Stimulated activated CD8-positive, alpha-beta memory T cell treated with anti-CD3 and anti-CD28 coated beads, Interleukin-12 subunit alpha, Interleukin-12 subunit beta, amount 100 ng/mL, for 1 hour (primary cell): ENCODE measurements around the gene ZNF48.

Experiments used
- DNase-seq: peaks from one replicate; pipeline ENCODE4 v3.0.0-alpha.2; 2020; ENCODE audit warnings: low read depth

ZNF48 gene

GRCh38 chr16:30407804-30408534, 12.7 kb downstream of the ZNF48 start:
- no peak for DNase-seq

GRCh38 chr16:30409125-30410060, 14.2 kb downstream of the ZNF48 start:
- DNase-seq: peak; percentile 92

GRCh38 chr16:30413112-30413806, 18.0 kb downstream of the ZNF48 start:
- DNase-seq: no peak

GRCh38 chr16:30414159-30414558, 18.9 kb downstream of the ZNF48 start:
- no peak for DNase-seq

- DNase-seq: no peak
Measured at GRCh38 chr16:30416047-30416603, 20.9 kb downstream of the ZNF48 start.

- DNase-seq: no peak
Measured at GRCh38 chr16:30416624-30417528, 21.7 kb downstream of the ZNF48 start.

GRCh38 chr16:30417529-30418349, 22.5 kb downstream of the ZNF48 start:
- peak; percentile 79 for DNase-seq

- DNase-seq: no peak
Measured at GRCh38 chr16:30418350-30419181, 23.3 kb downstream of the ZNF48 start.

GRCh38 chr16:30421010-30421409, 25.8 kb downstream of the ZNF48 start:
- no peak for DNase-seq

- no peak for DNase-seq
Measured at GRCh38 chr16:30428055-30428454, 32.8 kb downstream of the ZNF48 start.

- no peak for DNase-seq
Measured at GRCh38 chr16:30429418-30429677, 34.1 kb downstream of the ZNF48 start.

- DNase-seq: peak; percentile 90
Measured at GRCh38 chr16:30429678-30430427, 34.6 kb downstream of the ZNF48 start, which contains the start of gene DCTPP1. DCTPP1 (minus strand) TSS chr16:30430030; CDS start chr16:30429980, 50 bp downstream.

GRCh38 chr16:30430428-30430970, 35.3 kb downstream of the ZNF48 start:
- no peak for DNase-seq

- no peak for DNase-seq
Measured at GRCh38 chr16:30434852-30435251, 39.6 kb downstream of the ZNF48 start.

- no peak for DNase-seq
Measured at GRCh38 chr16:30437511-30438046, 42.4 kb downstream of the ZNF48 start.

GRCh38 chr16:30438835-30439234, 43.6 kb downstream of the ZNF48 start:
- no peak for DNase-seq

GRCh38 chr16:30439720-30440348, 44.6 kb downstream of the ZNF48 start:
- DNase-seq: no peak

GRCh38 chr16:30443631-30444030, 48.4 kb downstream of the ZNF48 start:
- DNase-seq: no peak
